HepG2 (cell line): ENCODE data around the gene AGAP1. TPM values are rescaled to one million over a fixed set of nuclear protein-coding genes. Genes with fewer than 3 reads are reported as not detected.

Source experiments
- BCL6 ChIP-seq: IDR thresholded peaks from 2 replicates; pipeline ENCODE4 v1.6.1; 2016; ENCODE audit warnings: missing genetic modification reagents, missing compliant biosample characterization
- FLYWCH1 ChIP-seq: sonication (generic); formaldehyde crosslinking; IDR thresholded peaks from 2 replicates; pipeline ENCODE4 v1.8.1; 2023; ENCODE audit warnings: mild to moderate bottlenecking, missing genetic modification reagents
- HOMEZ ChIP-seq: IDR thresholded peaks from 2 replicates; pipeline ENCODE4 v1.6.1; 2016; ENCODE audit warnings: low read depth
- ISX ChIP-seq: sonication (generic); formaldehyde crosslinking; conservative IDR thresholded peaks from 2 replicates; pipeline ENCODE4 v1.5.0; 2020; ENCODE audit warnings: missing genetic modification reagents
- MED13 ChIP-seq: sonication (generic); formaldehyde crosslinking; IDR thresholded peaks from 2 replicates; pipeline ENCODE4 v1.5.0; 2020; ENCODE audit warnings: missing genetic modification reagents
- SALL1 ChIP-seq: sonication (generic); formaldehyde crosslinking; IDR thresholded peaks from 2 replicates; pipeline ENCODE4 v1.8.0; 2022; ENCODE audit warnings: mild to moderate bottlenecking, missing genetic modification reagents
- SAP130 ChIP-seq: IDR thresholded peaks from 2 replicates; pipeline ENCODE4 v1.6.1; 2016; ENCODE audit warnings: low read depth
- SIX1 ChIP-seq: sonication (generic); formaldehyde crosslinking; IDR thresholded peaks from 2 replicates; pipeline ENCODE4 v1.4.0; 2020; ENCODE audit warnings: missing genetic modification reagents, borderline replicate concordance
- SP4 ChIP-seq: sonication (generic); formaldehyde crosslinking; IDR thresholded peaks from 2 replicates; pipeline ENCODE4 v1.8.1; 2023; ENCODE audit warnings: mild to moderate bottlenecking, missing genetic modification reagents
- SRY ChIP-seq: sonication (generic); formaldehyde crosslinking; IDR thresholded peaks from 2 replicates; pipeline ENCODE4 v1.8.0; 2022; ENCODE audit warnings: mild to moderate bottlenecking, missing genetic modification reagents
- ZFP36L1 ChIP-seq: sonication (generic); formaldehyde crosslinking; IDR thresholded peaks from 2 replicates; pipeline ENCODE4 v1.8.0; 2022; ENCODE audit warnings: mild to moderate bottlenecking, missing genetic modification reagents, moderate library complexity
- ZKSCAN8 ChIP-seq: IDR thresholded peaks from 2 replicates; pipeline ENCODE4 v1.6.1; 2016; ENCODE audit warnings: borderline replicate concordance, missing genetic modification reagents, missing compliant biosample characterization
- ZNF225 ChIP-seq: sonication (generic); formaldehyde crosslinking; IDR thresholded peaks from 2 replicates; pipeline ENCODE4 v1.4.0; 2020; ENCODE audit warnings: mild to moderate bottlenecking, missing genetic modification reagents
- ZNF431 ChIP-seq: sonication (generic); formaldehyde crosslinking; IDR thresholded peaks from 2 replicates; pipeline ENCODE4 v1.9.0; 2022; ENCODE audit warnings: missing genetic modification reagents, low read depth, mild to moderate bottlenecking, borderline replicate concordance
- ZNF432 ChIP-seq: sonication (generic); formaldehyde crosslinking; IDR thresholded peaks from 2 replicates; pipeline ENCODE4 v1.5.0; 2020; ENCODE audit warnings: missing genetic modification reagents, mild to moderate bottlenecking, borderline replicate concordance
- ZNF574 ChIP-seq: sonication (generic); formaldehyde crosslinking; IDR thresholded peaks from 2 replicates; pipeline ENCODE4 v1.4.0; 2020; ENCODE audit warnings: missing genetic modification reagents
- polyA plus RNA-seq, 8 experiments: library from polyadenylated mRNA; depleted of rRNA in 3 of 8; stranded (reverse) in 7 of 8; unstranded in 1 of 8; fragments of >200 nt; fragmentation: Illumina TruSeq in 4 of 8; extraction: Trizol in 4 of 8; gene quantifications; 2 replicates each; pipeline versions ENCODE4 v1.2.1 to v1.2.3, GENCODE V29; 2011 to 2016; ENCODE audit warnings: low read depth in 4 of 8, missing spikeins in 1 of 8, mixed read lengths in 1 of 8; ENCODE audit not compliant: insufficient read depth in 1 of 8
- total RNA-seq, 5 experiments: library from RNA; depleted of rRNA; stranded (reverse); fragments of >200 nt; fragmentation: Illumina TruSeq; extraction: Trizol; gene quantifications; 2 replicates each; pipeline ENCODE4 v1.2.3, GENCODE V29; 2016; ENCODE audit warnings: low read depth in 1 of 5
- TF ChIP-seq, protein P1 (sequence below): sonication (generic); formaldehyde crosslinking; conservative IDR thresholded peaks from 2 replicates; pipeline ENCODE4 v1.4.0; 2020; ENCODE audit warnings: missing genetic modification reagents
- TF ChIP-seq, protein P2 (sequence below): sonication (generic); formaldehyde crosslinking; IDR thresholded peaks from 2 replicates; pipeline ENCODE4 v1.4.0; 2020; ENCODE audit warnings: missing genetic modification reagents, borderline replicate concordance

AGAP1 gene
- total and polyA plus RNA-seq, 2 of the 13 experiments (the other 11 are each of a cell fraction or from before 2014, with no cell fraction given): 21.2 to 32.7 TPM

DNA sequence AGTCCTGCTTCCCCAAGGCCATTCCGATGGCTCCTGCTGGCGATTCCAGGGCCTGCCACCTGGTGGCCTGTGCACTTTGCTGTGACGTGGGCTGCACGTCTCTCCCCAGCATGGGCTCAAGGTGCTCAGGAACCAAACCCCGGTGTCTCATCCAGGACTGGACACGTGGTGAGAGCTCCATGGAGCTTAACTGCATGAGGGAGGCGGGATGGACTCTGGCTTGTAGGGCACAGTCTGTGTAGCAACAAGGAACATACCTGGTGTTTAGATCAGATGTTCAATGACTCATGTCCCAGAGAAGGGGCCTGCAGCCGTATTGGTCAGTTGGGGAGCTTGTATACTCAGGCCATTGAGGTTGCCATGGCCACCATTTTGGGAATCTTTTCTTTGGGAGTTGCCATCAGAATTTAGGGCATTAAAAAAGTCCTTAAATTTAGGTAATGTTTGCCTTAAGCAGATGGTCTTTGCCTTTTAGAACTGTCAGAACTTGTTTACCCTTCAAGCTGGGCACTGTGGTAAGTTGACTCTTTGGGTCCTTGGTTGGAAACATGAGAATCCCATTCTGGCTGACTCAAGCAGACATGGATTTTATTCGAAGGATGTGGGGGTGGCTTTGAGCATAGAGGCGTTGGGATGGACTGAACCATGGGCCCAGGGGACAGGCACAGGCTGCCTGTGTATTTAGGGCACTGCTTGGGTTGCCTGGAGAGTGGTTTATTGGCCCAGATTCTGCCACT is 21.0 kb downstream of the AGAP1 start (continued):
- TF ChIP-seq, protein P1, sequence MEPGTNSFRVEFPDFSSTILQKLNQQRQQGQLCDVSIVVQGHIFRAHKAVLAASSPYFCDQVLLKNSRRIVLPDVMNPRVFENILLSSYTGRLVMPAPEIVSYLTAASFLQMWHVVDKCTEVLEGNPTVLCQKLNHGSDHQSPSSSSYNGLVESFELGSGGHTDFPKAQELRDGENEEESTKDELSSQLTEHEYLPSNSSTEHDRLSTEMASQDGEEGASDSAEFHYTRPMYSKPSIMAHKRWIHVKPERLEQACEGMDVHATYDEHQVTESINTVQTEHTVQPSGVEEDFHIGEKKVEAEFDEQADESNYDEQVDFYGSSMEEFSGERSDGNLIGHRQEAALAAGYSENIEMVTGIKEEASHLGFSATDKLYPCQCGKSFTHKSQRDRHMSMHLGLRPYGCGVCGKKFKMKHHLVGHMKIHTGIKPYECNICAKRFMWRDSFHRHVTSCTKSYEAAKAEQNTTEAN (CRISPR knock-in tag): peak; percentile 94
- TF ChIP-seq SP4 (CRISPR knock-in tag): peak; percentile 39; the same call in 1 of the 2 replicates
- peak; percentile 90; the same call in 1 of the 2 replicates for TF ChIP-seq ZNF225
- TF ChIP-seq SAP130 (CRISPR knock-in tag): peak; percentile 98
- no peak for TF ChIP-seq FLYWCH1
- peak; percentile 97; the same call in 1 of the 2 replicates for TF ChIP-seq ZFP36L1
- TF ChIP-seq HOMEZ (CRISPR knock-in tag): peak; percentile 100
- peak; percentile 62; the same call in 1 of the 2 replicates for TF ChIP-seq SRY (CRISPR knock-in tag)
- no peak for TF ChIP-seq MED13 (CRISPR knock-in tag)
- peak; percentile 20; the same call in 1 of the 2 replicates for TF ChIP-seq SIX1 (CRISPR knock-in tag)
- peak; percentile 99 for TF ChIP-seq SALL1 (CRISPR knock-in tag)
- TF ChIP-seq, protein P2, sequence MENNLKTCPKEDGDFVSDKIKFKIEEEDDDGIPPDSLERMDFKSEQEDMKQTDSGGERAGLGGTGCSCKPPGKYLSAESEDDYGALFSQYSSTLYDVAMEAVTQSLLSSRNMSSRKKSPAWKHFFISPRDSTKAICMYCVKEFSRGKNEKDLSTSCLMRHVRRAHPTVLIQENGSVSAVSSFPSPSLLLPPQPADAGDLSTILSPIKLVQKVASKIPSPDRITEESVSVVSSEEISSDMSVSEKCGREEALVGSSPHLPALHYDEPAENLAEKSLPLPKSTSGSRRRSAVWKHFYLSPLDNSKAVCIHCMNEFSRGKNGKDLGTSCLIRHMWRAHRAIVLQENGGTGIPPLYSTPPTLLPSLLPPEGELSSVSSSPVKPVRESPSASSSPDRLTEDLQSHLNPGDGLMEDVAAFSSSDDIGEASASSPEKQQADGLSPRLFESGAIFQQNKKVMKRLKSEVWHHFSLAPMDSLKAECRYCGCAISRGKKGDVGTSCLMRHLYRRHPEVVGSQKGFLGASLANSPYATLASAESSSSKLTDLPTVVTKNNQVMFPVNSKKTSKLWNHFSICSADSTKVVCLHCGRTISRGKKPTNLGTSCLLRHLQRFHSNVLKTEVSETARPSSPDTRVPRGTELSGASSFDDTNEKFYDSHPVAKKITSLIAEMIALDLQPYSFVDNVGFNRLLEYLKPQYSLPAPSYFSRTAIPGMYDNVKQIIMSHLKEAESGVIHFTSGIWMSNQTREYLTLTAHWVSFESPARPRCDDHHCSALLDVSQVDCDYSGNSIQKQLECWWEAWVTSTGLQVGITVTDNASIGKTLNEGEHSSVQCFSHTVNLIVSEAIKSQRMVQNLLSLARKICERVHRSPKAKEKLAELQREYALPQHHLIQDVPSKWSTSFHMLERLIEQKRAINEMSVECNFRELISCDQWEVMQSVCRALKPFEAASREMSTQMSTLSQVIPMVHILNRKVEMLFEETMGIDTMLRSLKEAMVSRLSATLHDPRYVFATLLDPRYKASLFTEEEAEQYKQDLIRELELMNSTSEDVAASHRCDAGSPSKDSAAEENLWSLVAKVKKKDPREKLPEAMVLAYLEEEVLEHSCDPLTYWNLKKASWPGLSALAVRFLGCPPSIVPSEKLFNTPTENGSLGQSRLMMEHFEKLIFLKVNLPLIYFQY: peak; percentile 92; the same call in 1 of the 2 replicates
- peak; percentile 82 for TF ChIP-seq ZNF574
- TF ChIP-seq ZNF431: no peak; the same call in none of the 2 replicates
- no peak for TF ChIP-seq ISX (CRISPR knock-in tag)
- TF ChIP-seq ZKSCAN8 (CRISPR knock-in tag): peak; percentile 93; the same call in 1 of the 2 replicates
- peak; percentile 68 for TF ChIP-seq BCL6 (CRISPR knock-in tag)
- TF ChIP-seq ZNF432 (CRISPR knock-in tag): no peak
